Fibroblast of villous mesenchyme (primary cell): ENCODE measurements around the gene PRICKLE4. TPM values are rescaled to one million over a fixed set of nuclear protein-coding genes. Genes with fewer than 3 reads are reported as not detected.

ENCODE experiments used
- DNase-seq: peaks from one replicate; pipeline ENCODE4 v3.0.0-alpha.2; 2010; ENCODE audit warnings: low read depth
- H3K4me3 ChIP-seq: 2 replicates; pipeline ENCODE4 v1.5.1; 2011; ENCODE audit warnings: low read depth, mild to moderate bottlenecking, low read length
- CTCF ChIP-seq: IDR thresholded peaks from 2 replicates; pipeline ENCODE4 v1.5.1; 2012; ENCODE audit warnings: low read depth, mild to moderate bottlenecking, low read length; ENCODE audit not compliant: insufficient read depth
- total RNA-seq: library from RNA; depleted of rRNA; stranded (reverse); fragments of >200 nt; gene quantifications from 2 replicates; pipeline ENCODE4 v1.2.3, GENCODE V29; 2012

The PRICKLE4 gene
- total RNA-seq, 1 donor, result 0.86 TPM

GRCh38 chr6:41815587-41815986, 35.0 kb downstream of the PRICKLE4 start:
- TF ChIP-seq CTCF, result no peak
- no peak overlapping the region for H3K4me3 ChIP-seq
- no peak for DNase-seq

GRCh38 chr6:41818271-41819054, 37.9 kb downstream of the PRICKLE4 start:
- DNase-seq, result no peak
- no peak overlapping the region for H3K4me3 ChIP-seq
- TF ChIP-seq CTCF, result no peak

- DNase-seq, result no peak
- no peak overlapping the region for H3K4me3 ChIP-seq
- TF ChIP-seq CTCF, result no peak
Measured at GRCh38 chr6:41821266-41821665, 40.7 kb downstream of the PRICKLE4 start.

GRCh38 chr6:41822021-41822420, 41.4 kb downstream of the PRICKLE4 start:
- no peak for TF ChIP-seq CTCF
- DNase-seq, result no peak
- H3K4me3 ChIP-seq, result no peak overlapping the region

GRCh38 chr6:41823178-41823577, 42.6 kb downstream of the PRICKLE4 start:
- no peak for TF ChIP-seq CTCF
- no peak for DNase-seq
- H3K4me3 ChIP-seq, result no peak overlapping the region

- no peak overlapping the region for H3K4me3 ChIP-seq
- no peak for TF ChIP-seq CTCF
- DNase-seq, result peak; percentile 11
Measured at GRCh38 chr6:41824571-41825569, 44.3 kb downstream of the PRICKLE4 start.
